Loucy (cell line): ENCODE measurements around the gene ADGRB3.

ENCODE experiments used
- CTCF ChIP-seq: fragments of 200-600 bp; sonication (generic); conservative IDR thresholded peaks from 2 replicates; pipeline ENCODE4 v1.5.1; 2014; ENCODE audit warnings: mild to moderate bottlenecking, antibody characterized with exemption, low read length
- EZH2phosphoT487 ChIP-seq: fragments of 200-600 bp; IDR thresholded peaks from 2 replicates; pipeline ENCODE4 v1.6.1; 2018; ENCODE audit warnings: antibody characterized with exemption, mild to moderate bottlenecking, moderate library complexity, borderline replicate concordance

- TF ChIP-seq CTCF (no peak), EZH2phosphoT487 (no peak)
These were observed 276.7 kb downstream of the ADGRB3 start for GRCh38 chr6:68911811-68912210.
